Neural cell (in vitro differentiated cells): Measurements from ENCODE around the gene ACAN. TPM values are rescaled to one million over a fixed set of nuclear protein-coding genes. Genes with fewer than 3 reads are reported as not detected.

Source experiments
- H2AFZ ChIP-seq: fragments of 200-600, 300-800 bp; sonication (generic), shearing (Covaris generic); 2 replicates; pipeline ENCODE4 v1.6.0; 2014; ENCODE audit warnings: low read depth, mild to moderate bottlenecking, antibody characterized with exemption, low read length, moderate library complexity
- H3F3A ChIP-seq: fragments of 200-600 bp; shearing (Covaris generic); 2 replicates; pipeline ENCODE4 v1.6.1; 2016; ENCODE audit warnings: mild to moderate bottlenecking, moderate library complexity, mixed read lengths, antibody characterized with exemption, low read length; ENCODE audit not compliant: insufficient read depth, poor library complexity, severe bottlenecking
- H3K27ac ChIP-seq: fragments of 200-600, 300-800 bp; sonication (generic), shearing (Covaris generic); 2 replicates; pipeline ENCODE4 v1.5.1; 2014; ENCODE audit warnings: mild to moderate bottlenecking, low read length, moderate library complexity
- H3K27me3 ChIP-seq: fragments of 300-800, 200-600 bp; sonication (generic), shearing (Covaris generic); 2 replicates; pipeline ENCODE4 v1.6.0; 2014; ENCODE audit warnings: mild to moderate bottlenecking, low read depth, low read length, moderate library complexity; ENCODE audit not compliant: insufficient read depth
- H3K36me3 ChIP-seq: fragments of 300-800, 200-600 bp; sonication (generic), shearing (Covaris generic); 2 replicates; pipeline ENCODE4 v1.5.1; 2014; ENCODE audit warnings: mild to moderate bottlenecking, antibody characterized with exemption, low read length, moderate library complexity; ENCODE audit not compliant: insufficient read depth
- H3K4me2 ChIP-seq: fragments of 300-800, 200-600 bp; sonication (generic), shearing (Covaris generic); 2 replicates; pipeline ENCODE4 v1.6.0; 2014; ENCODE audit warnings: mild to moderate bottlenecking, low read length
- H3K4me3 ChIP-seq: fragments of 300-800, 200-600 bp; sonication (generic), shearing (Covaris generic); 2 replicates; pipeline ENCODE4 v1.5.1; 2014; ENCODE audit warnings: mild to moderate bottlenecking, low read length, moderate library complexity
- H3K79me2 ChIP-seq: fragments of 200-600 bp; shearing (Covaris generic); replicated peaks from 2 replicates; pipeline ENCODE4 v1.6.0; 2014; ENCODE audit warnings: mild to moderate bottlenecking, low read length, moderate library complexity; ENCODE audit not compliant: insufficient read depth
- H3K9ac ChIP-seq: fragments of 300-800, 200-600 bp; sonication (generic), shearing (Covaris generic); 2 replicates; pipeline ENCODE4 v1.6.1; 2016; ENCODE audit warnings: mild to moderate bottlenecking, low read length, mixed read lengths
- H3K9me2 ChIP-seq: fragments of 200-600 bp; shearing (Covaris generic); 2 replicates; pipeline ENCODE4 v1.6.1; 2016; ENCODE audit warnings: mild to moderate bottlenecking, low read length, mixed read lengths; ENCODE audit not compliant: insufficient read depth
- H3K9me3 ChIP-seq: fragments of 200-600, 300-800 bp; sonication (generic), shearing (Covaris generic); 2 replicates; pipeline ENCODE4 v1.6.1; 2016; ENCODE audit warnings: mild to moderate bottlenecking, mixed run types, low read length, moderate library complexity, mixed read lengths
- H4K20me1 ChIP-seq: fragments of 200-600 bp; shearing (Covaris generic); 2 replicates; pipeline ENCODE4 v1.6.1; 2016; ENCODE audit warnings: mild to moderate bottlenecking, mixed run types; ENCODE audit not compliant: insufficient read depth
- EP300 ChIP-seq: fragments of 450-650 bp; conservative IDR thresholded peaks from 2 replicates; pipeline ENCODE4 v1.6.1; 2014; ENCODE audit warnings: antibody characterized with exemption, mild to moderate bottlenecking, moderate library complexity; ENCODE audit not compliant: poor library complexity, severe bottlenecking
- EZH2 ChIP-seq: fragments of 200-600, 300-800 bp; shearing (Covaris generic), sonication (generic); IDR thresholded peaks from 2 replicates; pipeline ENCODE4 v1.6.1; 2014; ENCODE audit warnings: antibody characterized with exemption, low read length, borderline replicate concordance, mild to moderate bottlenecking; ENCODE audit not compliant: insufficient read depth, poor library complexity, severe bottlenecking
- MXI1 ChIP-seq: fragments of 450-650 bp; conservative IDR thresholded peaks from 2 replicates; pipeline ENCODE4 v1.6.1; 2014; ENCODE audit warnings: antibody characterized with exemption, mild to moderate bottlenecking; ENCODE audit not compliant: poor library complexity, severe bottlenecking
- POLR2AphosphoS5 ChIP-seq: IDR thresholded peaks from 2 replicates; pipeline ENCODE4 v1.6.1; 2012
- RAD21 ChIP-seq: fragments of 450-650 bp; conservative IDR thresholded peaks from 2 replicates; pipeline ENCODE4 v1.6.1; 2014; ENCODE audit warnings: antibody characterized with exemption, mild to moderate bottlenecking, moderate library complexity
- SMC3 ChIP-seq: fragments of 450-650 bp; conservative IDR thresholded peaks from 2 replicates; pipeline ENCODE4 v1.6.1; 2014; ENCODE audit warnings: antibody characterized with exemption, mild to moderate bottlenecking, moderate library complexity; ENCODE audit not compliant: poor library complexity
- TAF1 ChIP-seq: IDR thresholded peaks from 2 replicates; pipeline ENCODE4 v1.6.1; 2012; ENCODE audit warnings: low read depth
- polyA plus RNA-seq: library from polyadenylated mRNA; depleted of rRNA; stranded (reverse); fragments of >200 nt; gene quantifications from 2 replicates; pipeline ENCODE4 v1.2.3, GENCODE V29; 2014
- TF ChIP-seq, protein P1 (sequence below): IDR thresholded peaks from 2 replicates; pipeline ENCODE4 v1.6.1; 2012; ENCODE audit warnings: borderline replicate concordance
- TF ChIP-seq, protein P2 (sequence below): fragments of 450-650 bp; IDR thresholded peaks from 2 replicates; pipeline ENCODE4 v1.5.1; 2014; ENCODE audit warnings: antibody characterized with exemption, mild to moderate bottlenecking, moderate library complexity; ENCODE audit not compliant: poor library complexity, severe bottlenecking

Gene ACAN
- polyA plus RNA-seq, 1 donor from 2014 or later = not detected

GRCh38 chr15:88864861-88865497, 61.7 kb downstream of the ACAN start:
- H3K27me3 ChIP-seq = no peaks in the 10 kb centered on the region
- H3K9me2 ChIP-seq = no peaks in the 10 kb centered on the region
- H3K9me3 ChIP-seq = no peaks in the 10 kb centered on the region
- H2AFZ ChIP-seq = no peak overlapping the region
- H3K79me2 ChIP-seq = no peaks in the 10 kb centered on the region
- no peaks in the 10 kb centered on the region for H3K36me3 ChIP-seq
- H3F3A ChIP-seq = no peaks in the 10 kb centered on the region
- no peaks in the 10 kb centered on the region for H4K20me1 ChIP-seq
- H3K4me3 ChIP-seq = no peak overlapping the region
- H3K27ac ChIP-seq = no peak overlapping the region
- no peak overlapping the region for H3K4me2 ChIP-seq
- TF ChIP-seq, protein P1, sequence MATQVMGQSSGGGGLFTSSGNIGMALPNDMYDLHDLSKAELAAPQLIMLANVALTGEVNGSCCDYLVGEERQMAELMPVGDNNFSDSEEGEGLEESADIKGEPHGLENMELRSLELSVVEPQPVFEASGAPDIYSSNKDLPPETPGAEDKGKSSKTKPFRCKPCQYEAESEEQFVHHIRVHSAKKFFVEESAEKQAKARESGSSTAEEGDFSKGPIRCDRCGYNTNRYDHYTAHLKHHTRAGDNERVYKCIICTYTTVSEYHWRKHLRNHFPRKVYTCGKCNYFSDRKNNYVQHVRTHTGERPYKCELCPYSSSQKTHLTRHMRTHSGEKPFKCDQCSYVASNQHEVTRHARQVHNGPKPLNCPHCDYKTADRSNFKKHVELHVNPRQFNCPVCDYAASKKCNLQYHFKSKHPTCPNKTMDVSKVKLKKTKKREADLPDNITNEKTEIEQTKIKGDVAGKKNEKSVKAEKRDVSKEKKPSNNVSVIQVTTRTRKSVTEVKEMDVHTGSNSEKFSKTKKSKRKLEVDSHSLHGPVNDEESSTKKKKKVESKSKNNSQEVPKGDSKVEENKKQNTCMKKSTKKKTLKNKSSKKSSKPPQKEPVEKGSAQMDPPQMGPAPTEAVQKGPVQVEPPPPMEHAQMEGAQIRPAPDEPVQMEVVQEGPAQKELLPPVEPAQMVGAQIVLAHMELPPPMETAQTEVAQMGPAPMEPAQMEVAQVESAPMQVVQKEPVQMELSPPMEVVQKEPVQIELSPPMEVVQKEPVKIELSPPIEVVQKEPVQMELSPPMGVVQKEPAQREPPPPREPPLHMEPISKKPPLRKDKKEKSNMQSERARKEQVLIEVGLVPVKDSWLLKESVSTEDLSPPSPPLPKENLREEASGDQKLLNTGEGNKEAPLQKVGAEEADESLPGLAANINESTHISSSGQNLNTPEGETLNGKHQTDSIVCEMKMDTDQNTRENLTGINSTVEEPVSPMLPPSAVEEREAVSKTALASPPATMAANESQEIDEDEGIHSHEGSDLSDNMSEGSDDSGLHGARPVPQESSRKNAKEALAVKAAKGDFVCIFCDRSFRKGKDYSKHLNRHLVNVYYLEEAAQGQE = no peak
- TF ChIP-seq, protein P2, sequence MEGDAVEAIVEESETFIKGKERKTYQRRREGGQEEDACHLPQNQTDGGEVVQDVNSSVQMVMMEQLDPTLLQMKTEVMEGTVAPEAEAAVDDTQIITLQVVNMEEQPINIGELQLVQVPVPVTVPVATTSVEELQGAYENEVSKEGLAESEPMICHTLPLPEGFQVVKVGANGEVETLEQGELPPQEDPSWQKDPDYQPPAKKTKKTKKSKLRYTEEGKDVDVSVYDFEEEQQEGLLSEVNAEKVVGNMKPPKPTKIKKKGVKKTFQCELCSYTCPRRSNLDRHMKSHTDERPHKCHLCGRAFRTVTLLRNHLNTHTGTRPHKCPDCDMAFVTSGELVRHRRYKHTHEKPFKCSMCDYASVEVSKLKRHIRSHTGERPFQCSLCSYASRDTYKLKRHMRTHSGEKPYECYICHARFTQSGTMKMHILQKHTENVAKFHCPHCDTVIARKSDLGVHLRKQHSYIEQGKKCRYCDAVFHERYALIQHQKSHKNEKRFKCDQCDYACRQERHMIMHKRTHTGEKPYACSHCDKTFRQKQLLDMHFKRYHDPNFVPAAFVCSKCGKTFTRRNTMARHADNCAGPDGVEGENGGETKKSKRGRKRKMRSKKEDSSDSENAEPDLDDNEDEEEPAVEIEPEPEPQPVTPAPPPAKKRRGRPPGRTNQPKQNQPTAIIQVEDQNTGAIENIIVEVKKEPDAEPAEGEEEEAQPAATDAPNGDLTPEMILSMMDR = no peak
- H3K9ac ChIP-seq = no peak overlapping the region

- TF ChIP-seq SMC3 (no peak), MXI1 (no peak), RAD21 (no peak), POLR2AphosphoS5 (no peak), TAF1 (no peak), EP300 (no peak), EZH2 (no peak)
- TF ChIP-seq, protein P1 = no peak
- TF ChIP-seq, protein P2 = no peak
- no peaks in the 10 kb centered on the region for H3F3A ChIP-seq
- H3K79me2 ChIP-seq = no peaks in the 10 kb centered on the region
Observed at GRCh38 chr15:88865498-88866099, 62.4 kb downstream of the ACAN start.

More at GRCh38 chr15:88865498-88866099, 62.4 kb downstream of the ACAN start:
- H3K36me3 ChIP-seq = no peaks in the 10 kb centered on the region
- H3K9ac ChIP-seq = no peak overlapping the region
- H2AFZ ChIP-seq = no peak overlapping the region
- no peaks in the 10 kb centered on the region for H4K20me1 ChIP-seq
- no peaks in the 10 kb centered on the region for H3K27me3 ChIP-seq
- no peak overlapping the region for H3K27ac ChIP-seq
- H3K4me3 ChIP-seq = no peak overlapping the region
- no peaks in the 10 kb centered on the region for H3K9me2 ChIP-seq
- H3K4me2 ChIP-seq = no peak overlapping the region
- no peaks in the 10 kb centered on the region for H3K9me3 ChIP-seq
